Tibial nerve (tissue), 4 donors: ENCODE measurements around the gene MYLK2. TPM values are rescaled to one million over a fixed set of nuclear protein-coding genes. Genes with fewer than 3 reads are reported as not detected.

ENCODE experiments used
- DNase-seq, 2 donors: peaks; one replicate each; pipeline ENCODE4 v3.0.0-alpha.2; 2019; ENCODE audit warnings: low spot score in 2 of 2
- H3K27ac ChIP-seq, 4 donors: fragments of 200-600 bp; sonication (generic) in 3 of 4; one replicate each; pipeline ENCODE4 v1.5.1; 2017 to 2019; ENCODE audit warnings: mild to moderate bottlenecking in 1 of 4
- H3K27me3 ChIP-seq, 2 donors: fragments of 200-600 bp; sonication (generic) in 1 of 2; one replicate each; pipeline versions ENCODE4 v1.5.1 to v1.6.0; 2017 to 2019
- H3K36me3 ChIP-seq, 3 donors: fragments of 200-600 bp; sonication (generic); one replicate each; pipeline ENCODE4 v1.5.1; 2018 to 2019
- H3K4me1 ChIP-seq, 4 donors: fragments of 200-600 bp; sonication (generic) in 3 of 4; one replicate each; pipeline ENCODE4 v1.5.1; 2017 to 2019
- H3K4me3 ChIP-seq, 4 donors: fragments of 200-600 bp; sonication (generic) in 3 of 4; one replicate each; pipeline ENCODE4 v1.5.1; 2017 to 2019; ENCODE audit warnings: mild to moderate bottlenecking in 1 of 4, moderate library complexity in 1 of 4
- H3K9me3 ChIP-seq, 4 donors: fragments of 200-600 bp; sonication (generic) in 3 of 4; one replicate each; pipeline ENCODE4 v1.5.1; 2017 to 2019
- CTCF ChIP-seq, 5 experiments: fragments of 200-600 bp in 3 of 5; fragments of 450-650 bp in 2 of 5; sonication (generic) in 3 of 5; IDR thresholded peaks; one replicate each; pipeline ENCODE4 v1.5.1; 2016 to 2019; ENCODE audit warnings: antibody characterized with exemption in 5 of 5, mild to moderate bottlenecking in 3 of 5, moderate library complexity in 2 of 5
- EP300 ChIP-seq, 2 donors: sonication (generic); formaldehyde crosslinking; IDR thresholded peaks; one replicate each; pipeline ENCODE4 v1.6.1; 2017; ENCODE audit warnings: antibody characterized with exemption in 2 of 2, mild to moderate bottlenecking in 1 of 2
- POLR2A ChIP-seq, 2 donors: fragments of 450-650 bp; IDR thresholded peaks; one replicate each; pipeline ENCODE4 v1.6.1; 2017; ENCODE audit warnings: antibody characterized with exemption in 2 of 2, mild to moderate bottlenecking in 2 of 2, moderate library complexity in 2 of 2
- WGBS, 2 donors: methylation state at CpG; one replicate each; pipeline ENCODE4 v1.1.5; 2018; 5-methylcytosine and 5-hydroxymethylcytosine counted together
- total RNA-seq, 4 donors: library from RNA; depleted of rRNA; stranded (reverse); fragments of >200 nt; gene quantifications; one replicate each; pipeline ENCODE4 v1.1.0, GENCODE V29; 2016

The MYLK2 gene
- total RNA-seq, 4 donors from 2014 or later, result 0.66 to 1.3 TPM; not detected in 2

GRCh38 chr20:31797364-31797763 lies 21.8 kb upstream of the MYLK2 start:
- H3K9me3 ChIP-seq, result no peaks in the 10 kb centered on the region
- no peaks in the 10 kb centered on the region for H3K4me1 ChIP-seq
- H3K36me3 ChIP-seq, result no peaks in the 10 kb centered on the region
- no peak for DNase-seq
- TF ChIP-seq EP300 (IDR thresholded peaks at IDR 0.05), result no peak
- TF ChIP-seq POLR2A (IDR thresholded peaks at IDR 0.05), result no peak
- no peak for TF ChIP-seq CTCF (IDR thresholded peaks at IDR 0.05)
- 67 to 73% methylated on average over 3 of the region's 3 CpGs for WGBS, 2 donors
- no peak overlapping the region for H3K27ac ChIP-seq
- no peak overlapping the region for H3K4me3 ChIP-seq
- H3K27me3 ChIP-seq, result no peaks in the 10 kb centered on the region

- Histone ChIP-seq H3K4me1 (no peaks in the 10 kb centered on the region), H3K27me3 (no peaks in the 10 kb centered on the region), H3K36me3 (no peaks in the 10 kb centered on the region), H3K4me3 (no peak overlapping the region), H3K27ac (no peak overlapping the region), H3K9me3 (no peaks in the 10 kb centered on the region)
- TF ChIP-seq EP300 (IDR thresholded peaks at IDR 0.05) (no peak), CTCF (IDR thresholded peaks at IDR 0.05) (no peak), POLR2A (IDR thresholded peaks at IDR 0.05) (no peak)
- no peak for DNase-seq
- 88 to 95% methylated on average over 7 of the region's 7 CpGs for WGBS, 2 donors
Measured at GRCh38 chr20:31801508-31801907, 17.6 kb upstream of the MYLK2 start.

GRCh38 chr20:31803552-31804291 lies 15.4 kb upstream of the MYLK2 start:
- no peak for TF ChIP-seq POLR2A (IDR thresholded peaks at IDR 0.05)
- TF ChIP-seq CTCF (IDR thresholded peaks at IDR 0.05), result no peak
- no peaks in the 10 kb centered on the region for H3K9me3 ChIP-seq
- H3K36me3 ChIP-seq, result no peaks in the 10 kb centered on the region
- H3K27ac ChIP-seq, result no peak overlapping the region
- DNase-seq, result no peak
- WGBS, 2 donors, result 90 to 96% methylated on average over 7 of the region's 7 CpGs
- no peak overlapping the region for H3K4me3 ChIP-seq
- H3K27me3 ChIP-seq, result no peaks in the 10 kb centered on the region
- no peaks in the 10 kb centered on the region for H3K4me1 ChIP-seq

GRCh38 chr20:31806564-31807355 lies 12.4 kb upstream of the MYLK2 start:
- no peak overlapping the region for H3K4me3 ChIP-seq
- 69 to 76% methylated on average over 8 of the region's 8 CpGs for WGBS, 2 donors
- H3K4me1 ChIP-seq, result peaks cover 0 to under 1% (median 0%) of the 10 kb centered on the region in 4 donors
- no peaks in the 10 kb centered on the region for H3K36me3 ChIP-seq
- no peaks in the 10 kb centered on the region for H3K9me3 ChIP-seq
- no peak for DNase-seq
- H3K27me3 ChIP-seq, result no peaks in the 10 kb centered on the region
- no peak overlapping the region for H3K27ac ChIP-seq
- TF ChIP-seq POLR2A (IDR thresholded peaks at IDR 0.05) (no peak), CTCF (IDR thresholded peaks at IDR 0.05) (no peak), EP300 (IDR thresholded peaks at IDR 0.05) (no peak)

- 73 to 75% methylated on average over 3 of the region's 3 CpGs for WGBS, 2 donors
- H3K4me3 ChIP-seq, result no peak overlapping the region
- TF ChIP-seq EP300 (IDR thresholded peaks at IDR 0.05), result no peak
- no peak for TF ChIP-seq POLR2A (IDR thresholded peaks at IDR 0.05)
- no peak for TF ChIP-seq CTCF (IDR thresholded peaks at IDR 0.05)
Measured at GRCh38 chr20:31808481-31808880, 10.7 kb upstream of the MYLK2 start.

More at GRCh38 chr20:31808481-31808880, 10.7 kb upstream of the MYLK2 start:
- Histone ChIP-seq H3K27ac (no peak overlapping the region), H3K9me3 (no peaks in the 10 kb centered on the region), H3K4me1 (peaks cover 0 to 15% (median 0%) of the 10 kb centered on the region in 4 donors), H3K36me3 (no peaks in the 10 kb centered on the region), H3K27me3 (no peaks in the 10 kb centered on the region)
- no peak for DNase-seq
